HEK293 (cell line): ENCODE data around the gene KRCC1.
"Not testable (repeated sequence)": the region's sequence is repeated elsewhere in the genome, so short reads cannot be mapped to it uniquely, and the experiment has no call there.

Experiments
- CTCF ChIA-PET: fragments of 350-600 bp; formaldehyde crosslinking; extraction: SDS; loops from one replicate; lab custom pipeline; 2021; ENCODE audit warnings: antibody characterized with exemption; lab: Yijun Ruan, JAX
- POLR2A ChIA-PET: fragments of 300-600 bp; formaldehyde crosslinking; extraction: SDS; loops from one replicate; lab custom pipeline; 2020; ENCODE audit warnings: antibody characterized with exemption, inconsistent platforms; lab: Yijun Ruan, JAX
- H3K27ac ChIP-seq: fragments of 200-500 bp; sonication (Bioruptor generic); 2 replicates; pipeline ENCODE4 v1.5.1; 2014; ENCODE audit warnings: low read depth, low read length, control low read depth, inconsistent platforms; ENCODE audit errors: extremely low read depth
- H3K36me3 ChIP-seq, 2 experiments: fragments of 200-500 bp in 1 of 2; sonication (Bioruptor generic) in 1 of 2; 1 replicate in 1 of 2; 2 replicates in 1 of 2; pipeline ENCODE4 v1.5.1; 2014 to 2017; ENCODE audit warnings: inconsistent platforms in 2 of 2, low read length in 2 of 2; ENCODE audit not compliant: control insufficient read depth in 2 of 2, insufficient read depth in 1 of 2
- H3K4me1 ChIP-seq: fragments of 200-500 bp; sonication (Bioruptor generic); 2 replicates; pipeline ENCODE4 v1.5.1; 2014; ENCODE audit warnings: mild to moderate bottlenecking, low read length, inconsistent platforms; ENCODE audit not compliant: control insufficient read depth, insufficient read depth
- H3K4me3 ChIP-seq: 2 replicates; pipeline ENCODE4 v1.5.1; 2011; ENCODE audit warnings: low read depth, mild to moderate bottlenecking, control low read depth, low read length, moderate library complexity
- H3K9me3 ChIP-seq: fragments of 200-500 bp; sonication (Bioruptor generic); 2 replicates; pipeline ENCODE4 v1.5.1; 2014; ENCODE audit warnings: low read depth, low read length, inconsistent platforms; ENCODE audit not compliant: control insufficient read depth, insufficient read depth
- ATF2 ChIP-seq: fragments of 450-650 bp; formaldehyde crosslinking; IDR thresholded peaks from 2 replicates; pipeline ENCODE4 v1.5.1; 2016; ENCODE audit warnings: missing biosample characterization, missing genetic modification characterization, low read depth
- HOXD13 ChIP-seq: sonication (generic); formaldehyde crosslinking; IDR thresholded peaks from 2 replicates; pipeline ENCODE4 v1.8.0; 2022; ENCODE audit warnings: missing genetic modification reagents, borderline replicate concordance
- KLF7 ChIP-seq: fragments of 450-650 bp; formaldehyde crosslinking; IDR thresholded peaks from 2 replicates; pipeline ENCODE4 v1.5.1; 2016; ENCODE audit warnings: missing biosample characterization, missing genetic modification characterization, borderline replicate concordance
- OSR2 ChIP-seq: fragments of 450-650 bp; formaldehyde crosslinking; IDR thresholded peaks from 2 replicates; pipeline ENCODE4 v1.5.1; 2016; ENCODE audit warnings: missing biosample characterization, missing genetic modification characterization
- ZBTB20 ChIP-seq: fragments of 450-650 bp; formaldehyde crosslinking; IDR thresholded peaks from 2 replicates; pipeline ENCODE4 v1.5.1; 2016; ENCODE audit warnings: missing biosample characterization, missing genetic modification characterization
- ZBTB44 ChIP-seq: fragments of 450-650 bp; IDR thresholded peaks from 2 replicates; pipeline ENCODE4 v1.5.1; 2018; ENCODE audit warnings: missing biosample characterization, mild to moderate bottlenecking, missing genetic modification characterization
- ZBTB8A ChIP-seq: fragments of 450-650 bp; formaldehyde crosslinking; IDR thresholded peaks from 2 replicates; pipeline ENCODE4 v1.5.1; 2016; ENCODE audit warnings: missing biosample characterization, missing genetic modification characterization
- ZNF114 ChIP-seq: fragments of 450-650 bp; formaldehyde crosslinking; IDR thresholded peaks from 2 replicates; pipeline ENCODE4 v1.5.0; 2017; ENCODE audit warnings: missing biosample characterization, missing genetic modification characterization
- ZNF140 ChIP-seq: fragments of 450-650 bp; formaldehyde crosslinking; IDR thresholded peaks from 2 replicates; pipeline ENCODE4 v1.5.1; 2016; ENCODE audit warnings: missing biosample characterization, missing genetic modification characterization
- ZNF169 ChIP-seq: fragments of 450-650 bp; formaldehyde crosslinking; IDR thresholded peaks from 2 replicates; pipeline ENCODE4 v1.5.1; 2016; ENCODE audit warnings: missing biosample characterization, missing genetic modification characterization
- ZNF184 ChIP-seq: fragments of 450-650 bp; IDR thresholded peaks from 2 replicates; pipeline ENCODE4 v1.5.1; 2018; ENCODE audit warnings: missing biosample characterization, mild to moderate bottlenecking, missing genetic modification characterization
- ZNF214 ChIP-seq: fragments of 450-650 bp; formaldehyde crosslinking; IDR thresholded peaks from 2 replicates; pipeline ENCODE4 v1.5.1; 2017; ENCODE audit warnings: missing biosample characterization, mild to moderate bottlenecking, missing genetic modification characterization, borderline replicate concordance
- ZNF24 ChIP-seq: fragments of 450-650 bp; formaldehyde crosslinking; IDR thresholded peaks from 2 replicates; pipeline ENCODE4 v1.5.1; 2016; ENCODE audit warnings: missing biosample characterization, missing genetic modification characterization
- ZNF280D ChIP-seq: fragments of 450-650 bp; formaldehyde crosslinking; IDR thresholded peaks from 2 replicates; pipeline ENCODE4 v1.5.1; 2016; ENCODE audit warnings: missing biosample characterization, missing genetic modification characterization
- ZNF404 ChIP-seq: fragments of 450-650 bp; formaldehyde crosslinking; IDR thresholded peaks from 2 replicates; pipeline ENCODE4 v1.5.1; 2017; ENCODE audit warnings: missing biosample characterization, missing genetic modification characterization
- ZNF416 ChIP-seq: fragments of 450-650 bp; formaldehyde crosslinking; IDR thresholded peaks from 2 replicates; pipeline ENCODE4 v1.5.1; 2016; ENCODE audit warnings: missing biosample characterization, missing genetic modification characterization
- ZNF48 ChIP-seq: fragments of 450-650 bp; formaldehyde crosslinking; IDR thresholded peaks from 2 replicates; pipeline ENCODE4 v1.5.1; 2016; ENCODE audit warnings: missing biosample characterization, missing genetic modification characterization
- ZNF510 ChIP-seq: fragments of 450-650 bp; formaldehyde crosslinking; IDR thresholded peaks from 2 replicates; pipeline ENCODE4 v1.5.1; 2018; ENCODE audit warnings: mild to moderate bottlenecking, missing genetic modification characterization, missing biosample characterization; ENCODE audit not compliant: insufficient replicate concordance
- ZNF529 ChIP-seq: fragments of 450-650 bp; formaldehyde crosslinking; IDR thresholded peaks from 2 replicates; pipeline ENCODE4 v1.5.1; 2017; ENCODE audit warnings: missing genetic modification characterization, missing biosample characterization; ENCODE audit not compliant: insufficient replicate concordance
- ZNF558 ChIP-seq: fragments of 450-650 bp; formaldehyde crosslinking; IDR thresholded peaks from 2 replicates; pipeline ENCODE4 v1.5.1; 2016; ENCODE audit warnings: missing biosample characterization, missing genetic modification characterization
- ZNF677 ChIP-seq: fragments of 450-650 bp; IDR thresholded peaks from 2 replicates; pipeline ENCODE4 v1.5.0; 2018; ENCODE audit warnings: missing biosample characterization, mild to moderate bottlenecking, missing genetic modification characterization, moderate library complexity
- ZNF76 ChIP-seq: fragments of 450-650 bp; formaldehyde crosslinking; IDR thresholded peaks from 2 replicates; pipeline ENCODE4; 2016; ENCODE audit warnings: low read depth, missing biosample characterization, missing genetic modification characterization, borderline replicate concordance
- ZNF768 ChIP-seq: fragments of 450-650 bp; formaldehyde crosslinking; IDR thresholded peaks from 2 replicates; pipeline ENCODE4 v1.5.1; 2018; ENCODE audit warnings: missing biosample characterization, mild to moderate bottlenecking, missing genetic modification characterization

Gene KRCC1

GRCh38 chr2:88019985-88020384, 35.6 kb downstream of the KRCC1 start (continued):
- TF ChIP-seq ATF2 (tag by site-specific recombination) (no peak), ZNF76 (tag by site-specific recombination) (no peak), ZNF529 (no peak), ZNF677 (tag by site-specific recombination) (no peak), ZNF184 (no peak), ZNF169 (tag by site-specific recombination) (no peak)

- ChIA-PET POLR2A (no interaction called here), CTCF (no interaction called here)
- Histone ChIP-seq H3K36me3 (no peaks in the 10 kb centered on the region), H3K4me3 (no peak overlapping the region), H3K27ac (no peak overlapping the region), H3K9me3 (no peaks in the 10 kb centered on the region), H3K4me1 (no peaks in the 10 kb centered on the region)
- no peak for TF ChIP-seq ZNF677 (tag by site-specific recombination)
- TF ChIP-seq ZNF558: no peak
- no peak for TF ChIP-seq ZNF114
- no peak for TF ChIP-seq ZNF416 (tag by site-specific recombination)
- TF ChIP-seq ZNF140 (tag by site-specific recombination): no peak
- TF ChIP-seq ZNF214 (tag by site-specific recombination): no peak
- no peak for TF ChIP-seq ZBTB44 (tag by site-specific recombination)
- no peak for TF ChIP-seq OSR2 (tag by site-specific recombination)
- no peak for TF ChIP-seq ZNF48
- TF ChIP-seq ZNF280D: no peak
- no peak for TF ChIP-seq ZBTB8A (tag by site-specific recombination)
- TF ChIP-seq HOXD13 (CRISPR knock-in tag): no peak
- TF ChIP-seq ZNF768 (tag by site-specific recombination): no peak
- TF ChIP-seq KLF7 (tag by site-specific recombination): no peak
- TF ChIP-seq ZBTB20 (tag by site-specific recombination): no peak
- no peak for TF ChIP-seq ZNF404 (tag by site-specific recombination)
- no peak for TF ChIP-seq ZNF24 (tag by site-specific recombination)
- TF ChIP-seq ZNF510 (tag by site-specific recombination): no peak
These were observed 36.7 kb downstream of the KRCC1 start for GRCh38 chr2:88018909-88019308.

- CTCF ChIA-PET: interaction anchor here (1.1 kb wide), 1 partner anchor 20 kb away, joined by 4 read pairs; no protein-coding TSS in a partner anchor
- H3K4me1 ChIP-seq, POLR2A ChIA-PET: not testable (repeated sequence)
These were observed 37.3 kb downstream of the KRCC1 start for GRCh38 chr2:88018077-88018805.

GRCh38 chr2:88017780-88018038, 37.9 kb downstream of the KRCC1 start:
- H3K4me3 ChIP-seq, POLR2A ChIA-PET, H3K9me3 ChIP-seq, H3K36me3 ChIP-seq, H3K27ac ChIP-seq, H3K4me1 ChIP-seq: not testable (repeated sequence)
- CTCF ChIA-PET: interaction anchor here (1.1 kb wide), 1 partner anchor 21 kb away, joined by 4 read pairs; no protein-coding TSS in a partner anchor

More at GRCh38 chr2:88018077-88018805, 37.3 kb downstream of the KRCC1 start:
- not testable (repeated sequence) for H3K36me3 ChIP-seq, H3K27ac ChIP-seq, H3K4me3 ChIP-seq, H3K9me3 ChIP-seq
